Right lobe of liver (tissue), 6 donors: ENCODE measurements around the gene AMZ1. TPM values are rescaled to one million over a fixed set of nuclear protein-coding genes. Genes with fewer than 3 reads are reported as not detected.

Source experiments
- ATAC-seq, 4 donors: fragments of 200-7000 bp; cut with Tn5 transposase; one replicate each; pipeline ENCODE4 v1.9.1; 2020; ENCODE audit warnings: mild to moderate bottlenecking in 4 of 4, moderate library complexity in 4 of 4
- DNase-seq, 3 donors: peaks; one replicate each; pipeline ENCODE4 v3.0.0-alpha.2; 2020
- H3K27ac ChIP-seq, 3 donors: fragments of 200-600 bp; one replicate each; pipeline ENCODE4 v1.8.0; 2022
- H3K27me3 ChIP-seq, 2 donors: fragments of 200-600 bp; one replicate each; pipeline ENCODE4 v1.8.0; 2022
- H3K36me3 ChIP-seq, 4 donors: fragments of 200-600 bp; sonication (generic) in 1 of 4; one replicate each; pipeline versions ENCODE4 v1.5.1 to v1.8.0; 2017 to 2022; ENCODE audit warnings: control low read depth in 1 of 4
- H3K4me1 ChIP-seq, 4 donors: fragments of 200-600 bp; sonication (generic) in 1 of 4; one replicate each; pipeline versions ENCODE4 v1.5.1 to v1.8.0; 2017 to 2022; ENCODE audit warnings: control low read depth in 1 of 4
- H3K4me3 ChIP-seq, 3 donors: fragments of 200-600 bp; one replicate each; pipeline ENCODE4 v1.8.0; 2022
- H3K9me3 ChIP-seq, 4 donors: fragments of 200-600 bp; sonication (generic) in 1 of 4; one replicate each; pipeline versions ENCODE4 v1.5.1 to v1.8.0; 2017 to 2022; ENCODE audit warnings: control low read depth in 1 of 4
- POLR2A ChIP-seq: fragments of 450-650 bp; IDR thresholded peaks from one replicate; pipeline ENCODE4 v1.6.1; 2017; ENCODE audit warnings: antibody characterized with exemption, mild to moderate bottlenecking
- WGBS: methylation state at CpG from one replicate; pipeline ENCODE4 v1.1.6; 2018; ENCODE audit warnings: low coverage, low lambda C conversion rate; ENCODE audit not compliant: insufficient coverage; ENCODE audit errors: missing lambda C conversion rate; 5-methylcytosine and 5-hydroxymethylcytosine counted together
- intact Hi-C, 2 donors: fragments of 100-400 bp; cut with DNase I; formaldehyde crosslinking; loops; one replicate each; pipeline versions ENCODE4 v1.11.2 to v1.14.1; 2022
- total RNA-seq, 6 experiments: library from RNA; depleted of rRNA in 2 of 6; stranded (reverse); fragments of >200 nt in 2 of 6; fragmentation: NEBNext Ultra II Directional in 3 of 6; extraction: Animal tissue kit (Norgen Biotek cat#: 25700) in 3 of 6; gene quantifications; one replicate each; pipeline versions ENCODE4 v1.1.0 to v1.2.4, GENCODE V29; 2016 to 2023
- TF ChIP-seq, protein P1 (sequence below), 4 donors: fragments of 200-600 bp in 3 of 4; fragments of 450-650 bp in 1 of 4; IDR thresholded peaks; one replicate each; pipeline versions ENCODE4 v1.5.1 to v1.8.0; 2016 to 2022; ENCODE audit warnings: antibody characterized with exemption in 4 of 4, mild to moderate bottlenecking in 2 of 4
- donor health status: DM: no; HTN: yes; CAD: no.
- donor health status: DM: no; HTN: no; CAD: no.
- donor health status: DM: no; HTN: no; CAD: no.
- donor health status: DM: no; HTN: yes; CAD: no.
- donor health status: DM: no; HTN: yes; CAD: no.

AMZ1 gene
- total RNA-seq, 6 experiments from 2014 or later: 0.42 to 5.8 (median 1.4) TPM; not detected in 1

DNA sequence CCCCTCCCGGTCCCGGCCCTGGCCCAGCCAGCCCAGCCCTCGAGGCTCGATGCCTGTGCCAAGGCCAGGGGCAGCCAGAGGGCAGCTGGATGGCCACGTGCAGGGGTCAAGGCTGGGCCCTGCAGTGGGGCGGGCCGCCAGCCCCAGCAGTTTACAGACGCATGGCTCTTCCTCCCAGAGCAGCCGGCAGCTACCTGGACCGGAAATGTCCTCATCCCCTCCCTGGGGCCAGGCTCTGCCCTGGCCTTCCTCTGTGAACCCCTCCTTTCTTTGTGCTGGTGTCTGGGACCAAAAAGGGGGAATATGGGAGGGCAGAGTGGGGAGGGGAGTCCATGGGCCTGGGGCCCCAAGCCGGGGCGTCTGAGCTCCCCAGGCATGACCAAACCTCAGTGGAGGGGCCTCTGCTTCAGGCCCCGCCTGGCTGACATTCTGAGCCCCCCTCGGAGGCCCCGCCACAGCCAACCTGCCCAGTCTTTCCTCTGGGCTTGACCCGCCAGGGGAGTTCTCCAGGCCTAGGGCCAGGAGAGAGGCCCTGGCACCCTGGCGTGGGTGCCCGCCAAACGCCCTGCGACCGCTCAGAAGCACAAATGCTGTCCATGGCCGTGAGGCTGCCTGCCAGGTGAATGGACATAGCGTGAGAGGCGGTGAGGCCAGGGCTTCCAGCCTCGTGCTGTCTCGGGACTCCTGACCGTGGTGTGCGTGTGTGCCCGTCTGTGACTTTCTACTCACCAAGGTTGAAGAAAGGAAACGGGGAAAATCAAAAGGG is 24.7 kb upstream of the AMZ1 start:
- ATAC-seq (peak; percentile 73 to 80 (median 76)), DNase-seq (peak; percentile 90 to 95 (median 93))
- TF ChIP-seq, protein P1, sequence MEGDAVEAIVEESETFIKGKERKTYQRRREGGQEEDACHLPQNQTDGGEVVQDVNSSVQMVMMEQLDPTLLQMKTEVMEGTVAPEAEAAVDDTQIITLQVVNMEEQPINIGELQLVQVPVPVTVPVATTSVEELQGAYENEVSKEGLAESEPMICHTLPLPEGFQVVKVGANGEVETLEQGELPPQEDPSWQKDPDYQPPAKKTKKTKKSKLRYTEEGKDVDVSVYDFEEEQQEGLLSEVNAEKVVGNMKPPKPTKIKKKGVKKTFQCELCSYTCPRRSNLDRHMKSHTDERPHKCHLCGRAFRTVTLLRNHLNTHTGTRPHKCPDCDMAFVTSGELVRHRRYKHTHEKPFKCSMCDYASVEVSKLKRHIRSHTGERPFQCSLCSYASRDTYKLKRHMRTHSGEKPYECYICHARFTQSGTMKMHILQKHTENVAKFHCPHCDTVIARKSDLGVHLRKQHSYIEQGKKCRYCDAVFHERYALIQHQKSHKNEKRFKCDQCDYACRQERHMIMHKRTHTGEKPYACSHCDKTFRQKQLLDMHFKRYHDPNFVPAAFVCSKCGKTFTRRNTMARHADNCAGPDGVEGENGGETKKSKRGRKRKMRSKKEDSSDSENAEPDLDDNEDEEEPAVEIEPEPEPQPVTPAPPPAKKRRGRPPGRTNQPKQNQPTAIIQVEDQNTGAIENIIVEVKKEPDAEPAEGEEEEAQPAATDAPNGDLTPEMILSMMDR (IDR thresholded peaks at IDR 0.05): no peak
- peak; percentile 56 for TF ChIP-seq POLR2A
- Histone ChIP-seq H3K36me3 (no peaks in the 10 kb centered on the region), H3K4me3 (no peak overlapping the region), H3K27ac (peak overlapping the region; percentile 78 to 96 (median 90)), H3K4me1 (peaks cover 0 to 62% (median 26%) of the 10 kb centered on the region in 4 donors), H3K9me3 (no peaks in the 10 kb centered on the region), H3K27me3 (no peaks in the 10 kb centered on the region)
- intact Hi-C loops: no loop called here
- 10% methylated on average over 5 of the region's 30 CpGs for WGBS

DNA sequence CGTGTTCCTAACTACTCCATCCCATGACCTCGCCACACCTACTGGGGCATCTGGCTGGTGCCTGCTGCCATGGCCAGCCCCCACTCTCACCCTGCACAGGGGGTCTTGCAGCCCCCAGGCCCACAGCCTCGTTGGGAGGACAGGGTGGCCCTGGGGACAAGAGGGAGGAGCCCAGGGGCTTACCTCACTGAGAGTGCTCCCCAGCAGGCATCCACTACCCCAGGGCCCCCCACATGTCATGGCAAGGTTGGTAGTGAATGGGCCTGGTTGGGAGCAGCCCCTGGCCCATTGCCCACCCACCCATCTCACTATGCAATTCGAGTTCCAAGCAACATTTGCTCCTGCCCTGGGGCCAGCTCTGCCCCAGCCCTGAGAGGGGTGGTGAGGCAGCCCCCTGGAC is 24.0 kb upstream of the AMZ1 start:
- intact Hi-C loops: no loop called here
- H3K27me3 ChIP-seq: no peaks in the 10 kb centered on the region
- ATAC-seq (no peak), DNase-seq (peak in 1 of 3 donors; percentile 57)
- H3K36me3 ChIP-seq: no peaks in the 10 kb centered on the region
- peaks cover 0 to 62% (median 26%) of the 10 kb centered on the region in 4 donors for H3K4me1 ChIP-seq
- H3K4me3 ChIP-seq: no peak overlapping the region
- TF ChIP-seq, protein P1 (IDR thresholded peaks at IDR 0.05): no peak
- no peak for TF ChIP-seq POLR2A
- peak overlapping the region in 2 of 3 donors; percentile 80 to 96 for H3K27ac ChIP-seq
- H3K9me3 ChIP-seq: no peaks in the 10 kb centered on the region
- whole genome bisulfite sequencing: 40% methylated on average over 1 of the region's 4 CpGs

DNA sequence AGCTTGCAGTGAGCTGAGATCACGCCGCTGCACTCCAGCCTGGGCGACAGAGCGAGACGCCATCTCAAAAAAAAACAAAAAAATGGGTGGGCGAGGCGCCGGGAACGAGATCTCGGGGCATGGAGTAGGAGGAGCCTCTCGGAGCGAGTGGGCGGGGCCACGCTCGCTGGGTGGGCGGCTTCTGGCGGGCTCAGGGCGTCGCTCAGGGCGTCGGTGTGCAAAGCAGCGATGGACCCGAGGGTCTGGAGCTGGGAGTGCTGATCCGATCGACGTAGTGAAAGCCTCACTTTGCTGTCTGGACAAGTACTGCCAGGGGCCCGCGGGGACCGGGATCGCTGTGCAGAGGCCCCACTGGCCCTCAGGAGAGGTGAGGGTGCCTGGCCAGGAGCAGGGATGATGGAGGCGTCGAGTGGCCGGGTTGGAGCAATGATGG is 22.6 kb upstream of the AMZ1 start:
- 64% methylated on average over 20 of the region's 33 CpGs for WGBS
- peaks cover 0 to 62% (median 26%) of the 10 kb centered on the region in 4 donors for H3K4me1 ChIP-seq
- no peak for TF ChIP-seq POLR2A
- no peaks in the 10 kb centered on the region for H3K36me3 ChIP-seq
- no peak overlapping the region for H3K27ac ChIP-seq
- no peak for ATAC-seq
- no peaks in the 10 kb centered on the region for H3K9me3 ChIP-seq
- intact Hi-C loops: no loop called here
- peak in 1 of 3 donors; percentile 49 for DNase-seq
- H3K27me3 ChIP-seq: no peaks in the 10 kb centered on the region
- no peak overlapping the region for H3K4me3 ChIP-seq

DNA sequence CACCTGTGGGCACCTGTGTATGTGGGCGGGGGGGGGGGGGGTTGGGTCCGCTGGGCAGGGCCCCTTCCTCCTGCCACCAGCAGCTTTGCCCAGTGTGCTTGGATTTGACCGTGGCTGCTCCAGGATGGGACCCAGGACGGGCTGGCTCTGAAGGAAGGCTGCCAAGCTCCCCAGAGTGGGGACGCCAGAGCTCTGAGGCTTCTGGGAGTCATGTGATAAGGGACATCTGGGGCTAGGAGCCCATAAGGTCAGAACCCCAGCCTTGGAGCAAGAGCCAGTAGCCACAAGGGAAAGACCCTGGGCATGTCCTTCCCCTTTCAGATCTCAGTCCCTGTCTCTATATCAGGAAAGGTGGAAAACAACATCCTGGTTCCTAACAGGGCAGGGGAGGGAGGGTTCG is 21.8 kb upstream of the AMZ1 start:
- 44% methylated on average over 1 of the region's 6 CpGs for WGBS
- ATAC-seq (peak in 1 of 4 donors; percentile 0), DNase-seq (peak in 2 of 3 donors; percentile 63 to 65)
- no peaks in the 10 kb centered on the region for H3K36me3 ChIP-seq
- no peaks in the 10 kb centered on the region for H3K27me3 ChIP-seq
- TF ChIP-seq, protein P1 (IDR thresholded peaks at IDR 0.05): no peak
- no peak for TF ChIP-seq POLR2A
- intact Hi-C loops: no loop called here
- H3K27ac ChIP-seq: peak overlapping the region in 2 of 3 donors; percentile 48 to 58
- no peaks in the 10 kb centered on the region for H3K9me3 ChIP-seq
- no peak overlapping the region for H3K4me3 ChIP-seq
- H3K4me1 ChIP-seq: peaks cover 0 to 61% (median 26%) of the 10 kb centered on the region in 4 donors

DNA sequence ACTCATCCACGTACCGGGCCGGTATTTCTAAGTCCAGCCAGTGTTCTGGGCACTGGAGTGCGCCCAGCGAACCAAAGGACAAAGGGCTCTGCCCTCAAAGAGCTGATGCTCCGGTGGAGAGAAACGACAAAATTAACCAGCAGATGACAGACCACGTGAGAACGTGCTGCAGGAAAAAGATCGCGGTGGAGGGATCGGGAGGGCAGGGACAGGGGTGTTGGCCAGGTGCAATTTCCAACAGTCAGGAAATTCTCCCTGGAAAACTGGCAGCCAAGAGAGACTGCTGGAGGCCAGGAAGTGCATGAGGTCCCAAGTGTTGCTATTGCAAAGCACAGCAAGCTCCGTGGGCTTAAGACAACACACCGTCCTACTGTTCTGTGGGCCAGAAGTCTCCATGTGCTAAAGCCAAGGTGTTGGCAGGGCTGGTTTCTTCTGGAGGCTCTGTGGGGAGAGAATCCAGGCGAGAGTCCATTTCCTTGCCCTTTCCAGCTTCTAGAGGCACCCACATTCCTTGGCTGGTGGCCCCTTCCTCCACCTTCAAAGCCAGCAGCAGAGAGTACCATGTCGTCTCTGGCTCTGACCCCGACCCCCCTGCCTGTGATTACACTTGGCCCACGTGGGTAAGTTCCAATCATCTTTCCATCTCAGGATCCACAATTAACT is 21.3 kb upstream of the AMZ1 start:
- Histone ChIP-seq H3K36me3 (no peaks in the 10 kb centered on the region), H3K9me3 (no peaks in the 10 kb centered on the region), H3K4me1 (peaks cover 0 to 55% (median 26%) of the 10 kb centered on the region in 4 donors), H3K27ac (peak overlapping the region in 2 of 3 donors; percentile 48 to 58), H3K27me3 (no peaks in the 10 kb centered on the region), H3K4me3 (no peak overlapping the region)
- ATAC-seq (peak in 3 of 4 donors; percentile 6 to 11 (median 6)), DNase-seq (peak in 2 of 3 donors; percentile 79 to 85)
- WGBS: 21% methylated on average over 14 of the region's 18 CpGs
- no peak for TF ChIP-seq POLR2A
- TF ChIP-seq, protein P1 (IDR thresholded peaks at IDR 0.05): no peak
- intact Hi-C loops: no loop called here
